HG03571 (cell line): ENCODE data around the gene UBAC2.
A peak's percentile ranks its signal among the peaks of the same experiment; 100 is the strongest.
"Not testable (repeated sequence)": the region's sequence is repeated elsewhere in the genome, so short reads cannot be mapped to it uniquely, and the experiment has no call there.

Source experiments
- ATAC-seq: cut with Tn5 transposase; IDR thresholded peaks from one replicate; pipeline ENCODE4 v1.9.1; 2021; ENCODE audit not compliant: unreplicated experiment

Gene UBAC2

GRCh38 chr13:99182439-99182838 lies 18.2 kb upstream of the UBAC2 start:
- ATAC-seq: no peak

- no peak for ATAC-seq
Measured at GRCh38 chr13:99185606-99186005, 15.0 kb upstream of the UBAC2 start.

- no peak for ATAC-seq
Measured at GRCh38 chr13:99190147-99190985, 10.3 kb upstream of the UBAC2 start.

GRCh38 chr13:99191336-99191899 lies 9.2 kb upstream of the UBAC2 start:
- ATAC-seq: no peak

DNA sequence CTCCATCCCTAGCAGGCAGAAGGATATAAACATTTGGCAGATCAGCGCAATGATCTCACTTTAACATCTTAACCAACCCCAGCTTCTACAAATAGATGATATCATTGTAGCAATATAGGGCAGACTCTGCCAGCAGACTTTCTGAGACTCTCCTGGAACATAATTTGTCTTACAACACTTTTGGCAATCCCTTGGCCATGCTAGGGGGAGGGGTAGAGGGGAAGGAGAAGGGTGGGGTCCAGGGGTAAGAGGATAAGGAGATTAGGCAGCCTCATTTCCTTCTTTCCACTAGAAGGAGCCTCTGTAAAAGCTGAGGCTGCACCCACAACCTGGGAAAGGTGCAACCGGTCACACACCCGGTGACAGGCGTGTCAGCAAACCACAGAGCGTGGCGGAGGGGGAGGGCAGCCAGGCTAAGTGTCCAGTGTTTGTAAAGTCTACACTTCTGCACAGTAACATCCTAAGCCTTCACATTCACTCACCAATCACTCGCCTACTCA lies 8.7 kb upstream of the UBAC2 start:
- ATAC-seq: no peak

DNA sequence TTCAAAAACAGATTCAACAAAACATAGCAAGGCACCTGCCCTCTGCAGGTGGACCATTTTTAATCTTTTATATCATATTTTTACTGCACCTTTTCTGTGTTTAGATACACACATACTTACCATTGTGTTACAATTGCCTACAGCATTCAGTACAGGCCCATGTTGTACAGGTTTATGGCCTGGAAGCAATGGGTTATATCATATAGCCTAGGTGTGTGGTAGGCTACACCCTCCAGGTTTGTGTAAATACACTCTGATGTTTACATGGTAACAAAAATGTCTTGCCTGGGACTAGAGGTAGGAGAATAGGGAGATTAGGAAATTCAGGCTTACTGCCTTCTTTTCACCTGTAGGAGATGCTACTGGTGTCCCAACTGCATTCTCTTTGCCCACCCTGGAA lies 8.2 kb upstream of the UBAC2 start:
- ATAC-seq: no peak

DNA sequence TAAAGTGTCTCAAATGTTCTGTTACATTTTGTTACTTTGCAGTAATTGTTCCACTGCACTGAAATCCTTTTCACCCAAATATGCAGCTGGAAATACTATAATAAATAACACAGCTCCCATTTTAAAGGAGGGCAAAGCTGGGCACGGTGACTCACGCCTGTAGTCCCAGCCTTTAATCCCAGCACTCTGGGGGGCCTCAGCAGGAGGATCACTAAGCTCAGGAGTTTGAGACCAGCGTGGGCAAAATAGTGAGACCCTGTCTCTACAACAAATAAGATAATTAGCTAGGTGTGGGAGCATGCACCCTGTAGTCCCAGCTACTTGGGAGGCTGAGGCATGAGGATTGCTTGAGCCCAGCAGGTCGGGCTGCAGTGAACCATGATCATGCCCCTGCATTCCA lies 7.5 kb upstream of the UBAC2 start:
- ATAC-seq: no peak

GRCh38 chr13:99196466-99197116 lies 4.1 kb upstream of the UBAC2 start:
- no peak for ATAC-seq

GRCh38 chr13:99197117-99197651 lies 3.5 kb upstream of the UBAC2 start:
- no peak for ATAC-seq

DNA sequence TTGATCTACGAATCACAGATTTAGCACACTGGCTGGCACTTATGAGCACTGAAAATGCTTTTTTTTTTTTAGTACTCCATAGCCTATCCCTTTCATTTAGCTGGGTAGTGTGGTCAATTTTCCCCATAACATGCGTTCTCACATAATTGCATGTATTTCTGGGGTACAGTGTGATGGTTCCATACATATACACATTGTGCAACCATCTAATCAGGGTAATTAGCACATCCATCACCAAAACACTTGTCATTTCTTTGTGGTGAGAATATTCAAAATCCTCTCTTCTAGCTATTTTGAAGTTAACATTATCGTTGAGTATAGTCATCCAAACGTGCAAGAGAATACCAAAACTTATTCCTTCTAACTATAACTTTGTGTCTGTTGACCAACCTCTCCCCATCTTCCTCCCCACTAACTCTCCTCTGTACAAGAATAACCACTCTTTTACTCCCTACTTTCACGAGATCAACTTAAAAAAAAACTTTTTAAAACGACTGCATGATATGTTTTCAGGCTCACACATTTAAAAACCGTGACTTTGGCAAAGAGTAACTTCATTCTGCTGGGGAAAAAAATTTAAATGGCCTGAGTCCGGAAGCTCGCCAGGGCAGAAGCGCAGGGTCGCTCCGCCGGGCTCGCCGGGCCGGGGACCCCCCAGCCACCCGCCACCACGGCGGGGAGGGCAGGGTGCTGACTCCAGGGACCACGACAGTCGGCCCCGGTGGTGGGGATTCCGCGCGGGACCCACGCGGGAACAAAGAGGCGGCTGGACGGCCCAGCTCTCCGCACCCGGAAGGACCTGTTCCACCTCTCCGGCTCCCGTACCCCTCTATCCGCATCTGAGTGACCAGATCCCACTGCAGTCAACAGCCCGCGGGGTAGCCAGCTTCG lies 868 bp upstream of the UBAC2 start:
- ATAC-seq: peak; percentile 5

- no peak for ATAC-seq
Measured at GRCh38 chr13:99203601-99204579, 3.2 kb downstream of the UBAC2 start.

DNA sequence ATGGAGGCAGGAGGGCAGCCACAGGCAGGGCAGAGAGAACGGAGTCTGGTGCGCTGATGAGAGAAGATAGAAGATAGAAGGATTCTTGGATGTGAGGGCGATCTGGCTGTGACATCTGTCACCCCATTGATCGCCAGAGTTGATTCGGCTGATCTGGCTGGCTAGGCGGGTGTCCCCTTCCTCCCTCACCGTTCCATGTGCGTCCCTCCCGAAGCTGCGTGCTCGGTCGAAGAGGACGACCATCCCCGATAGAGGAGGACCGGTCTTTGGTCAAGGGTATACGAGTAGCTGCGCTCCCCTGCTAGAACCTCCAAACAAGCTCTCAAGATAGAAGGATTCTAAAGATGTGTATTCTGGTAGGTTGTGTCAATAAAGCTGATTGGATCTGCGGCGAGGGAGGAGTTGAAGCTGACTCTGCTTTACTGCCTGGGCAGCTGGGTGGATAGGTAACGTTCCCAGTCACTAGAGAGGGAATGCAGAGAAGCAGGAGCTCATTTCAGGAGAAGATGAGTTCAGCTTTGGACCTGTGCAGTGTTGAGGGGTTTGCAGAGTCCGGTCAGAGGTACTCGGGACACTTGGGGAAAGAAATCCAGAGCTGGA lies 5.1 kb downstream of the UBAC2 start:
- ATAC-seq: no peak

GRCh38 chr13:99206226-99206625 lies 5.6 kb downstream of the UBAC2 start:
- no peak for ATAC-seq

- no peak for ATAC-seq
Measured at GRCh38 chr13:99206873-99207272, 6.2 kb downstream of the UBAC2 start.

DNA sequence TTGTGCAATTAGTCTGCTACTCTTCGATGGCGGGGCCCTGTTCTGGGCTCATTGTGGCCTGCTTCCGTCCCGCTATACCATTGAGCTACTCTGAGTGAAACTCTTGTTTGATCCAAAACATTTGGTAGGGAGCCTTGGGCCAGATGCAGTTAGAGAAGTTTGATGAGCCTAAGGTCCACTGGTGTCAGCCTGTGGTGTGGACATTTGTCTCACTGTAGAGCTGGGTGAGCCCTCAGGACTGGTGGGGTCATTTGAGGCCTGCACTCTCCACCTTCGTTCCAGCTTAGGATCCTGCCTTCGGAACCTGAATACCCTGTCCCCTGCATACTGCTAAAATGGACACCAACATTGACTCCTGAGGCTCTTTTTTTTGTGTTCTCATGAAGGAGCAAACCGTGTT lies 6.9 kb downstream of the UBAC2 start:
- ATAC-seq: no peak

- no peak for ATAC-seq
Measured at GRCh38 chr13:99208185-99208584, 7.5 kb downstream of the UBAC2 start.

- no peak for ATAC-seq
Measured at GRCh38 chr13:99208845-99209527, 8.3 kb downstream of the UBAC2 start.

DNA sequence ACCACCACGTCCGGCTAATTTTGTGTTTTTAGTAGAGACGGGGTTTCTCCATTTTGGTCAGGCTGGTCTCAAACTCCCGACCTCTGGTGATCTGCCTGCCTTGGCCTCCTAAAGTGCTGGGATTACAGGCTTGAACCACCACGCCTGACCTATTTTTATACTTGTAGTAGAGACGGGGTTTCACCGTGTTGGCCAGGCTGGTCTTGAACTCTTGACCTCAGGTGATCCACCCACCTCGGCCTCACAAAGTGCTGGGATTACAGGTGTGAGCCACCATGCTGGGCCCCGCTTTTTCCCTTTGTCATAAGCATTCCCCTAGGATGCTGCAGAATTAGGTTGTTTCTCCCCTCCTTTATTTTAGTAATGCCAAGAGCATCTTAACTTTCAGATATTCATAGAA lies 10.0 kb downstream of the UBAC2 start:
- not testable (repeated sequence) for ATAC-seq
